ENCODE results near the gene SETD5. TPM values are rescaled to one million over a fixed set of nuclear protein-coding genes. Genes with fewer than 3 reads are reported as not detected.

The SETD5 gene
- total RNA-seq, 4 donors from 2014 or later: 72.5 to 272 (median 147) TPM

- Histone ChIP-seq H3K9me3 (no peaks in the 10 kb centered on the region), H3K36me3 (no peaks in the 10 kb centered on the region), H3K27me3 (no peaks in the 10 kb centered on the region), H3K4me3 (peak overlapping the region in 2 of 4 donors; percentile 0 to 3), H3K27ac (peak overlapping the region in 2 of 4 donors; percentile 26 to 100), H3K4me1 (peaks cover 0 to 68% (median 17%) of the 10 kb centered on the region in 4 donors)
- DNase-seq: peak in 2 of 3 donors; percentile 69 to 85
- no peak for TF ChIP-seq POLR2A (IDR thresholded peaks at IDR 0.05)
- TF ChIP-seq CTCF (IDR thresholded peaks at IDR 0.05): no peak
Measured at GRCh38 chr3:9402410-9403228, 5.2 kb downstream of the SETD5 start.

GRCh38 chr3:9403463-9403862 lies 6.0 kb downstream of the SETD5 start:
- no peak overlapping the region for H3K4me3 ChIP-seq
- H3K4me1 ChIP-seq: peaks cover 0 to 68% (median 17%) of the 10 kb centered on the region in 4 donors
- H3K27ac ChIP-seq: no peak overlapping the region

GRCh38 chr3:9404680-9405079 lies 7.3 kb downstream of the SETD5 start:
- Histone ChIP-seq H3K27ac (peak overlapping the region in 1 of 4 donors; percentile 17), H3K36me3 (no peaks in the 10 kb centered on the region), H3K4me1 (peaks cover 0 to 64% (median 16%) of the 10 kb centered on the region in 4 donors), H3K9me3 (no peaks in the 10 kb centered on the region), H3K27me3 (no peaks in the 10 kb centered on the region), H3K4me3 (no peak overlapping the region)
- TF ChIP-seq CTCF (IDR thresholded peaks at IDR 0.05) (peak in 3 of 6 experiments; percentile 22 to 29 (median 25)), POLR2A (IDR thresholded peaks at IDR 0.05) (no peak)
- DNase-seq: no peak

More at GRCh38 chr3:9403463-9403862, 6.0 kb downstream of the SETD5 start:
- no peak for DNase-seq
- H3K27me3 ChIP-seq: no peaks in the 10 kb centered on the region
- H3K36me3 ChIP-seq: no peaks in the 10 kb centered on the region
- H3K9me3 ChIP-seq: no peaks in the 10 kb centered on the region
- TF ChIP-seq CTCF (IDR thresholded peaks at IDR 0.05) (no peak), POLR2A (IDR thresholded peaks at IDR 0.05) (no peak)

- Histone ChIP-seq H3K9me3 (no peaks in the 10 kb centered on the region), H3K27ac (no peak overlapping the region), H3K4me1 (peaks cover 0 to 55% (median 11%) of the 10 kb centered on the region in 4 donors), H3K4me3 (no peak overlapping the region), H3K36me3 (no peaks in the 10 kb centered on the region), H3K27me3 (no peaks in the 10 kb centered on the region)
- no peak for DNase-seq
- TF ChIP-seq POLR2A (IDR thresholded peaks at IDR 0.05): no peak
- no peak for TF ChIP-seq CTCF (IDR thresholded peaks at IDR 0.05)
Measured at GRCh38 chr3:9405756-9406155, 8.3 kb downstream of the SETD5 start.

- Histone ChIP-seq H3K27me3 (no peaks in the 10 kb centered on the region), H3K4me3 (no peak overlapping the region), H3K27ac (no peak overlapping the region), H3K4me1 (peaks cover 0 to 48% (median 5%) of the 10 kb centered on the region in 4 donors), H3K9me3 (no peaks in the 10 kb centered on the region), H3K36me3 (no peaks in the 10 kb centered on the region)
- no peak for DNase-seq
- no peak for TF ChIP-seq CTCF (IDR thresholded peaks at IDR 0.05)
- TF ChIP-seq POLR2A (IDR thresholded peaks at IDR 0.05): no peak
Measured at GRCh38 chr3:9406856-9407626, 9.6 kb downstream of the SETD5 start.

All from Peyer's patch (tissue), 4 donors.